ENCODE data around the gene UBE2L3. TPM values are rescaled to one million over a fixed set of nuclear protein-coding genes. Genes with fewer than 3 reads are reported as not detected.
"Not testable (repeated sequence)": the region's sequence is repeated elsewhere in the genome, so short reads cannot be mapped to it uniquely, and the experiment has no call there.

UBE2L3 gene
- polyA plus RNA-seq, 4 donors, result 54.0 to 82.1 (median 64.7) TPM

DNA sequence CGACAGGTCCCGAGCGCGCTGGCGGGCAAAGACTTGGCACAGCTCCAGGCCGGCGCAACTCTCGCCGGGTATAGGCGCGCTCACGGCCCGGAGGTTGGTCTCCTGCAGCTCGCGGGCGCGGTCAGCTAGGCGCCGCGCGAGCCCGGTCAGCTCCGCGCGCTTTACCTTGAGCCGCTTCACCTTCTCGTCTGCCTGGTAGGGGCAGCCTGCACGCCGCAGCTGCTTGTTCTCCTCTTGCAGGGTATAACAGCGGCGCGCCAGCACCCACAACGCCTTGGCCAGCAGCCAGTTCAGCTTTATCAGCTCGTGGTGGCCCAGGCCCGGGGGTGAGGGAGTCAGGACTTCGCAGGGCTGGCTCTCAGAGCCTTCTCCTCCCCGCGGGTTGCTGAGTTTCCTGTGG lies 18.0 kb upstream of the UBE2L3 start:
- not testable (repeated sequence) for FAIRE-seq; DNase-seq; H3K9me3 ChIP-seq (ENCODE audit: control insufficient read depth in 2 of 2, insufficient read depth in 1 of 2, low read depth in 1 of 2, low read length in 1 of 2); H3K36me3 ChIP-seq (ENCODE audit: control insufficient read depth in 3 of 3, insufficient read depth in 2 of 3, low read depth in 1 of 3, low read length in 3 of 3); H3K4me1 ChIP-seq (ENCODE audit: control insufficient read depth in 3 of 3, insufficient read depth in 2 of 3, low read depth in 1 of 3, low read length in 2 of 3); H3K27me3 ChIP-seq (ENCODE audit: control insufficient read depth in 3 of 3, insufficient read depth in 3 of 3, low read length in 3 of 3); H3K4me3 ChIP-seq (ENCODE audit: low read depth in 1 of 3, low read length in 3 of 3); H3K27ac ChIP-seq (ENCODE audit: low read depth in 1 of 3, low read length in 2 of 3)
- no CpG with 5 or more reads among the region's 38 CpGs for WGBS, 3 donors

GRCh38 chr22:21550008-21550677 lies 17.4 kb upstream of the UBE2L3 start:
- H3K9me3 ChIP-seq (ENCODE audit: control insufficient read depth in 2 of 2, insufficient read depth in 1 of 2, low read depth in 1 of 2, low read length in 1 of 2); H3K27me3 ChIP-seq (ENCODE audit: control insufficient read depth in 3 of 3, insufficient read depth in 3 of 3, low read length in 3 of 3); H3K4me3 ChIP-seq (ENCODE audit: low read depth in 1 of 3, low read length in 3 of 3); H3K36me3 ChIP-seq (ENCODE audit: control insufficient read depth in 3 of 3, insufficient read depth in 2 of 3, low read depth in 1 of 3, low read length in 3 of 3); FAIRE-seq; DNase-seq; H3K27ac ChIP-seq (ENCODE audit: low read depth in 1 of 3, low read length in 2 of 3); H3K4me1 ChIP-seq (ENCODE audit: control insufficient read depth in 3 of 3, insufficient read depth in 2 of 3, low read depth in 1 of 3, low read length in 2 of 3): not testable (repeated sequence)
- no CpG with 5 or more reads among the region's 62 CpGs for WGBS, 3 donors

DNA sequence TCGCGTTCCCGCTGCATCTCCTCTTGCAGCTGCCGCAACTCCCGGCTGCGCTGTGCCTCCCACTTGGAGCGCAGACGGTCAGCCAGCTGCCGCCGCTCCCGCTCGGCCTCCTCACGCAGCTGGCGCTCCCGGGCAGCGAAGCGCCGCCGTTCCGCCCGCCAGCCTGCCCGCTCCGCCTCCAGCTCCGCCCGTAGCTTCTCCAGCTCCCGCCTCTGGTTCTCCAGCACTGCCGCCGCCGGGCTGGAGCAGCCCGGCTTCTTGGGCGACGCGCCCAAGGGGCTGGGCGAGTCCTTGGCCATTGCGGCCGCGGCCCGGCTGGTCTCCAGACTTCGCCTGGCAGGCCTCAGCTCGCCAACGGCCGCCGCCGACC lies 16.9 kb upstream of the UBE2L3 start:
- WGBS, 3 donors, result no CpG with 5 or more reads among the region's 44 CpGs
- not testable (repeated sequence) for H3K27ac ChIP-seq (ENCODE audit: low read depth in 1 of 3, low read length in 2 of 3); H3K4me3 ChIP-seq (ENCODE audit: low read depth in 1 of 3, low read length in 3 of 3); H3K36me3 ChIP-seq (ENCODE audit: control insufficient read depth in 3 of 3, insufficient read depth in 2 of 3, low read depth in 1 of 3, low read length in 3 of 3); H3K27me3 ChIP-seq (ENCODE audit: control insufficient read depth in 3 of 3, insufficient read depth in 3 of 3, low read length in 3 of 3); FAIRE-seq; H3K9me3 ChIP-seq (ENCODE audit: control insufficient read depth in 2 of 2, insufficient read depth in 1 of 2, low read depth in 1 of 2, low read length in 1 of 2); DNase-seq; H3K4me1 ChIP-seq (ENCODE audit: control insufficient read depth in 3 of 3, insufficient read depth in 2 of 3, low read depth in 1 of 3, low read length in 2 of 3)

GRCh38 chr22:21551361-21551760 lies 16.2 kb upstream of the UBE2L3 start, which contains the start of gene RIMBP3C:
Gene RIMBP3C (minus strand): TSS chr22:21551461. CDS start chr22:21550976, 485 bp downstream.
- not testable (repeated sequence) for FAIRE-seq; H3K36me3 ChIP-seq (ENCODE audit: control insufficient read depth in 3 of 3, insufficient read depth in 2 of 3, low read depth in 1 of 3, low read length in 3 of 3); H3K4me1 ChIP-seq (ENCODE audit: control insufficient read depth in 3 of 3, insufficient read depth in 2 of 3, low read depth in 1 of 3, low read length in 2 of 3); H3K27ac ChIP-seq (ENCODE audit: low read depth in 1 of 3, low read length in 2 of 3); H3K27me3 ChIP-seq (ENCODE audit: control insufficient read depth in 3 of 3, insufficient read depth in 3 of 3, low read length in 3 of 3); H3K4me3 ChIP-seq (ENCODE audit: low read depth in 1 of 3, low read length in 3 of 3); DNase-seq; H3K9me3 ChIP-seq (ENCODE audit: control insufficient read depth in 2 of 2, insufficient read depth in 1 of 2, low read depth in 1 of 2, low read length in 1 of 2)
- WGBS, 3 donors, result no CpG with 5 or more reads among the region's 4 CpGs

- H3K9me3 ChIP-seq (ENCODE audit: control insufficient read depth in 2 of 2, insufficient read depth in 1 of 2, low read depth in 1 of 2, low read length in 1 of 2); H3K4me3 ChIP-seq (ENCODE audit: low read depth in 1 of 3, low read length in 3 of 3); DNase-seq; FAIRE-seq; H3K36me3 ChIP-seq (ENCODE audit: control insufficient read depth in 3 of 3, insufficient read depth in 2 of 3, low read depth in 1 of 3, low read length in 3 of 3); H3K27me3 ChIP-seq (ENCODE audit: control insufficient read depth in 3 of 3, insufficient read depth in 3 of 3, low read length in 3 of 3); H3K4me1 ChIP-seq (ENCODE audit: control insufficient read depth in 3 of 3, insufficient read depth in 2 of 3, low read depth in 1 of 3, low read length in 2 of 3); H3K27ac ChIP-seq (ENCODE audit: low read depth in 1 of 3, low read length in 2 of 3): not testable (repeated sequence)
- WGBS, 3 donors, result 65 to 70% (median 69%) methylated on average over 5 of the region's 10 CpGs
Observed at GRCh38 chr22:21559345-21560125, 8.0 kb upstream of the UBE2L3 start.

DNA sequence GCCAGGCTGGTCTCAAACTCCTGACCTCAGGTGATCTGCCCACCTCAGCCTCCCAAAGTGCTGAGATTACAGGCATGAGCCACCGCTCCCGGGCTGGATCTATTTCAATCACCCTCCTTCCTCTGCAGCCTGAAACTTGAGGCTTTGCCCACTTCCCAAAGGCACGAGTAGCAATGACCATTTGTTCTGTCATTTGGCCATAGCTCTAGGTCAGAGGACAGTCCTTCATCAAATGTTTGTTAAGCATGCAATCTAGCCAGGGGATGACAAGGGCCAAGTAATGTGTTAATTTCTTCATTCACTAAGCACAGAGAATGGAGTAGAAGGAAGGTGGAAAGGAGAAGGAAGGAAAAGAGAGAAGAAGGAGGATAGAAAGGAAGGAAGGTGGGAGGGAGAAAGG lies 6.9 kb upstream of the UBE2L3 start:
- WGBS, 3 donors, result 17% methylated on average over 1 of the region's 3 CpGs; no CpG with 5 or more reads in 2 of the 3 donors
- not testable (repeated sequence) for H3K4me1 ChIP-seq (ENCODE audit: control insufficient read depth in 3 of 3, insufficient read depth in 2 of 3, low read depth in 1 of 3, low read length in 2 of 3); H3K9me3 ChIP-seq (ENCODE audit: control insufficient read depth in 2 of 2, insufficient read depth in 1 of 2, low read depth in 1 of 2, low read length in 1 of 2); H3K36me3 ChIP-seq (ENCODE audit: control insufficient read depth in 3 of 3, insufficient read depth in 2 of 3, low read depth in 1 of 3, low read length in 3 of 3); H3K4me3 ChIP-seq (ENCODE audit: low read depth in 1 of 3, low read length in 3 of 3); DNase-seq; FAIRE-seq; H3K27me3 ChIP-seq (ENCODE audit: control insufficient read depth in 3 of 3, insufficient read depth in 3 of 3, low read length in 3 of 3); H3K27ac ChIP-seq (ENCODE audit: low read depth in 1 of 3, low read length in 2 of 3)

GRCh38 chr22:21563912-21564311 lies 3.6 kb upstream of the UBE2L3 start:
- Histone ChIP-seq H3K27ac (ENCODE audit: low read depth in 1 of 3, low read length in 2 of 3) (no peak overlapping the region), H3K4me1 (ENCODE audit: control insufficient read depth in 3 of 3, insufficient read depth in 2 of 3, low read depth in 1 of 3, low read length in 2 of 3) (peaks cover 0 to 5% (median 2%) of the 10 kb centered on the region in 3 donors), H3K9me3 (ENCODE audit: control insufficient read depth in 2 of 2, insufficient read depth in 1 of 2, low read depth in 1 of 2, low read length in 1 of 2) (no peaks in the 10 kb centered on the region), H3K4me3 (ENCODE audit: low read depth in 1 of 3, low read length in 3 of 3) (no peak overlapping the region), H3K36me3 (ENCODE audit: control insufficient read depth in 3 of 3, insufficient read depth in 2 of 3, low read depth in 1 of 3, low read length in 3 of 3) (no peaks in the 10 kb centered on the region), H3K27me3 (ENCODE audit: control insufficient read depth in 3 of 3, insufficient read depth in 3 of 3, low read length in 3 of 3) (no peaks in the 10 kb centered on the region)
- WGBS, 3 donors, result 94% methylated on average over 8 of the region's 8 CpGs
- no peak for DNase-seq
- no peak for FAIRE-seq

- Histone ChIP-seq H3K36me3 (ENCODE audit: control insufficient read depth in 3 of 3, insufficient read depth in 2 of 3, low read depth in 1 of 3, low read length in 3 of 3) (peaks cover 0 to 1% (median 0%) of the 10 kb centered on the region in 3 donors), H3K27me3 (ENCODE audit: control insufficient read depth in 3 of 3, insufficient read depth in 3 of 3, low read length in 3 of 3) (no peaks in the 10 kb centered on the region), H3K9me3 (ENCODE audit: control insufficient read depth in 2 of 2, insufficient read depth in 1 of 2, low read depth in 1 of 2, low read length in 1 of 2) (no peaks in the 10 kb centered on the region), H3K4me1 (ENCODE audit: control insufficient read depth in 3 of 3, insufficient read depth in 2 of 3, low read depth in 1 of 3, low read length in 2 of 3) (peaks cover 0 to 9% (median 3%) of the 10 kb centered on the region in 3 donors), H3K27ac (ENCODE audit: low read depth in 1 of 3, low read length in 2 of 3) (no peak overlapping the region), H3K4me3 (ENCODE audit: low read depth in 1 of 3, low read length in 3 of 3) (no peak overlapping the region)
- WGBS, 3 donors, result 87 to 91% (median 88%) methylated on average over 6 of the region's 6 CpGs
- DNase-seq, result no peak
- no peak for FAIRE-seq
Observed at GRCh38 chr22:21564411-21564810, 3.1 kb upstream of the UBE2L3 start.

All from small intestine (tissue), 7 donors.